Stimulated activated CD8-positive, alpha-beta memory T cell treated with anti-CD3 and anti-CD28 coated beads, Interleukin-4, amount 100 ng/mL, for 48 hours (primary cell): ENCODE measurements around the gene KIF13A.
"Not testable (repeated sequence)": the region's sequence is repeated elsewhere in the genome, so short reads cannot be mapped to it uniquely, and the experiment has no call there.

Source experiments
- DNase-seq: peaks from one replicate; pipeline ENCODE4 v3.0.0-alpha.2; 2020

The KIF13A gene

DNA sequence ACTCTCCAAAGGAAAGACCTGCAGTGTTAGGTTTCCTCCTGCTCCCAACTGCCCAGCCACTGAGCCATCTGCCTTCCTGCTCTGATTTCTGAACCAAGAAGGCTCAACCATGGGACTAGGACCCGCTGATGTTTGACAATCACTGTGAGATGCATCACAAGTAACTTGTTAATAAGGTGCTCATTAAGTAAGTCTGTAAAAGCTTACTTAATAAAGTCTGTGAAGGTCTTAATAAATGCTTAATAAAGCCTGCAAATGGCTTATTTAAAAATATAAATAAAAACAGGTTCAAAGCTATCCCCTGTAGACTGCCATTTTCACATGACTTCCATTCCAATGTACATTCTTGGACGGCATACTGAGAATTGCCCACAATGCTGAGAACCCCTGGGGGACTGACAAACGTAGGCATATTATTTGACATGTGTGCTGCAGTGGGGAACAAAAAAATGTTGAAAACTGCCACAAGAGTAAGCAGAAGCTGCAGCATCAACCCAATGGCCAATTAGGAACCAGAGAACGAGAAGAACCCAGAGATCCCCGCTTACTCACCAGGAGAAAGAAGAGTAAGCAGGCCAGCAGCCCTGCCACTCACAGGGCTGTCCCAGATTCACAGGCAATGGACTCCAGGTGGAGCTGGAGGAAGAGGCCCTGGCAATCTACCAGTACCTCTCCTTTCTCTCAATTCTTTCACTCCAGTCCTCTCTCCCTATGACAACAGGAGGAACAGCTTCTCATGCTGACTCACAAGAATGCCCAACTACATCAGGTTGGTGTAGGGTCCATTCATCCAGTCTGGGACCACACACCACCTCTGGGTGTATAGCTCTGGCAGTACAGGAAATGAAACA lies 19.5 kb downstream of the KIF13A start:
- DNase-seq = no peak

DNA sequence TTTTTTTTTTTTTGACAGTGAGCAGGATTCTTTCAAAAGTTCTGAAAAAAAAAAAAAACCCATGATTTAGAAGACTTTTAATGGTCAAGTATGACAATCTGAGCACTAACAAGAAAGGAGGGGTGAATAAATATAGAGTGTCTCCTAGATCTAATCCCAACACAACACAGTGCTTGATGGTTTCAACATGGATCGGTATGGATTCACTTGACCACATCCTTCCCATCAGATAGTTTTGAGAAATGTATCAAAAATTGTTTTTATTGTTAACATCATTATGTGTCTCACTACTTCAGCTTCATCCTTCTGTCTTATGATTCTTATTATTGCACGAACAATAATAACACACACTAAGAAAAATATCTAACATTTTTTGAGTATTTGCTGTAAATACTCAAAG lies 21.0 kb downstream of the KIF13A start:
- no peak for DNase-seq

DNA sequence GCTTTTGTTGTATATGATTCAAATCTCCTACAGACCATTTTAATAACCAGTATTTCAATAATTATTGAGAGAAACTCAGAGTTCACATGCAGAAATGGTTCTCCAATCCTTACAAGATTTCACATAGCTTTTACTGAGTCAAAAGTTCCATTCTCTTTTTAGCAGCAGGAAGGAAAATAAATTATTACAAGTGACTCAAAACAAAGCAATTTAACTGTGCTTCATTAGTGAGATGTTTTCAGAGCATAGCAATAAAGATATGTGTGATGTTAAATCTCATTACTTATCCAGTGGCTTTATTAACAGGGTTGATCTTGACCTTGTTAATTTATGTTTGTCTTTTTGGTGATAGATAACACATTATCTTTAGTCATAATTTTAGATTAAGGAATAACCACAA lies 22.0 kb downstream of the KIF13A start:
- no peak for DNase-seq

DNA sequence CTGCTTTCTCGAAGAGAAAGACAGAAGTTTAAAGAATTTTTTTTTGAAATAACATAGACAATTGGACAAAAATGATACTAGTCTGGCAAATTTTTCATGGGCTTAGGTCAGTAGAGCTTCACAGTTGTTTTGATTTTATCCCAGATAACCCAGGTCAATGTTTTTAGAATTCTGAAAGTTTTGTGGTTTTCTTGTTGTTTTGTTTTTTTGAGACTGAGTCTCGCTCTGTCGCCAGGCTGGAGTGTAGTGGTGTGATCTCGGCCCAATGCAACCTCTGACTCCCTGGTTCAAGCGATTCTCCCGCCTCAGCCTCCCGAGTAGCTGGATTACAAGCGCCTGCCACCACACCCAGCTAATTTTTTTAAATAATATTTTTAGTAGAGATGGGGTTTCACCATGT lies 22.8 kb downstream of the KIF13A start:
- DNase-seq = no peak

DNA sequence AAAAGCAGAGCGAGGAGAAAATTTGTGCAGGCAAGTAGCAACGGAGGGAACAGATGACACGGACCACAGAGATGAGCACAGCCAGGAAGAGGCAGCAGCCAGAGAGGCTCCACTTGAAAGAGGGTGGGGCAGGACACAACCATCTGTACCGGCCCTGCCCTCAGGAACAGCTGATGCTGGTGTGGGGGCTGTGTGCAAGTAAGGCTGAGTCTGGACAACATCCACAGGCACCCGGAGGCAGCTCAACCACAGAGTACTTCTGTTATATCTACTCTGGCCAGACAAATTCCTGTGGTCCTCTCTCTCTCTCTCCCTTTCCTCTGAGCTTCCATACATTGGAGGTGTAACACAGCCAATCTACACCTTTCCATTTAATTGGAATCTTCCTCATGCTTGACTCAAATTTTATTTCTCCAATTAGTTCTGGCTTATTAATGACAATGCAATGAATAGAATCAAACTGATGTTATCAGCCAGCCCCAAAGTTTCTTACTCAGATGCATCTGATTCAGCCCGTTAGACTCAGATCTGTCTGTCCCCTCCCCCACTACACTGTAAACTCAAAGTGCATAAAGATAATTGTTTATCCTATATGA lies 24.9 kb downstream of the KIF13A start:
- no peak for DNase-seq

DNA sequence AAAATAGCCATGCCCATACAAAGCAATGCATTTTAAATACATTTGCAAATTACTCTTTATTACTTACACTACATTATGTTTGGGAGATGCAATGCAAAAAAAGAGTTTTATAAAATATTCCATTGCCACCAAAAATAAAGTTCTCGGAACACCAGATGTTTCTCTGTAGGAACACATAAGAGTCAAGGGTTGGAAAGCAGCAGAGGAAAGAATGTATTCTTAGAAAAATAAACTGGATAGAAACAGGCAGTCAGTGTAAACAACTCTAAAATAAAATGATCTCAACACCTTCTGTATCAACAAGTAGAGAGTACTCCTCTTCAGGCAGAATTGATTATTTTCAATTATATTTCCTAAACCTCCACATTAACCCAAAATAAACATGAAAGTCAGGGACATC lies 28.1 kb downstream of the KIF13A start:
- DNase-seq = no peak

DNA sequence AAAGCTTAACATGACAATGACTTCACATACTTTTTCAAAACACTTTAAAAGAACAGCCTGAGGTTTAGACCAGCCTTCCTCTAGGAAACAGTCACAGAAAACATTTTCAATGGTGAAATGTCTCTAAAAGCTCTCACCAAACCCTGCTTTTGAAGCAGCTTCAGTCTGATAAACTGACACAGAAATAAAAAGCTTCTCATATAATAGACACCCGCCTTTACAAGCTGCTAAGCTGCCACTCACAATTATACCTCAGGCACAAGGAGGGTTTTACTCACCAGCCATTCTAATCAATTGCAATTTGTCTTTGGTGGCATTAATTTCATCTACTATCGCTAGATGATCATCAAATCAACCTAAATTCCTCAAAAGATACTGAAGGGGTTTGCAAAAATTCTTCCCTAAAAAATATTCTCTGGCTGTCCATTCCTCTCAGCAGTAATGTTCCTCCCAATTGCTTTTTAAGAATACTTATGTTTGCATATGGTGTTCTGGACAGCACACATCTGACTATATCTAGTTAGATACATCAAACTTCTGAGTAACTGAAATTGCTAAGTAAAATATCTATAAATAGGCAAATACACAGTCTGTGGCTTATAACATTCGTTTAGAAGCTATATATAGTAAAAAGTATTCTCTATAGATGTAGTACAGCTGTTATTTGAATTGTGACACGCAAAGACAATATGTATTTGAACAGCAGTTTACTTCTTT lies 29.4 kb downstream of the KIF13A start:
- DNase-seq = no peak

DNA sequence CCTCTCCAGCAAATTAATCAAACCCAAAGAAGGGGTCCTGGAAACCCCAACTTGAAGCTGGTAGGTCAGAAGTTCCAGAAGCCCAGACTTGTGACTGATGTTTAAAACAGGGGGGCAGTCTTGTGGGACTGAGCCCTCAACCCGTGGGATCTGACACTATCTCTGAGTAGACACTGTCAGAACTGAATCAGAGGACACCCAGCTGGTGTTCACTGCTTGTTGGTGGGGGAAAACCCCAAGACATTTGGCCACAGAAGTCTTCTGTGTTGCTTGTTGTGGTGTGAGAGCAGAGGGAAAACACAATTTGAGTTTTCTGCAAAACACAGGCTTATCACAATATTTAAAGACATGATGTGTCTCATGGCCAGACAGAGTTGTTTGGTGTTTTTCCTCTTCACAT lies 29.9 kb downstream of the KIF13A start:
- DNase-seq = no peak

DNA sequence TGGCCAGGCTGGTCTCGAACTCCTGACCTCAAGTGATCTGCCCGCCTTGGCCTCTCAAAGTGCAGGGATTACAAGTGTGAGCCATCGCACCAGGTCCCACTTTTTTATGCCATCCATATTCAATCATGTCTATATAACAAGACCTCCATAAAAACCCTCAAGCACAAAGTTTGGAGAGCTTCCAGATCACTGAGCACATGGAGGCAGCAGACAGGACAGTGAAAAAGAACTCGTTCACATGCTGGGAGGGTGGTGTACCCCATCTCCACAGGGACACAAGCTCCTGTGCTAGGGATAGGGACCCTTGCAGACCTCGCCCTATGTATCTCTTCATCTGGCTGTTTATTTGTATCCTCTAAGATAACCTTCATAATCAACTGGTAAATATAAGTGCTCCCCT lies 30.3 kb downstream of the KIF13A start:
- DNase-seq = no peak

DNA sequence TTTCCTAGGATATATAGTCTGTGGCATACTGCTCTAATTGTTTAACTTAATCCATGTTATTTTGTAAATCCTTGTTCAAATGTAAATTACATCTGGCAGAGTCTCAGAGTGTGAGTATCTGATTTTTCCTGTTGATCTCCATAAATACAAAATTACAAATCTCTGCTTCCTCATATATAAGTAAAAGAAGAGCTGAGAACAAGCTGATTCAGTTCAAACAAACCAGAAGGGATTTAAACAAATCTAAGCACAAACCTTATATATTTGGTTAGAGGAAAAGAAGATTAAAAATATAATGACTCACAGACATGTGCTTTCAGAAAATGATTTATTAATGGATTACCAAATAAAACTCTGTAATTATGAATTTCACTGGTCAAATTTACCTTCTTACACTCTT lies 37.3 kb downstream of the KIF13A start:
- no peak for DNase-seq

DNA sequence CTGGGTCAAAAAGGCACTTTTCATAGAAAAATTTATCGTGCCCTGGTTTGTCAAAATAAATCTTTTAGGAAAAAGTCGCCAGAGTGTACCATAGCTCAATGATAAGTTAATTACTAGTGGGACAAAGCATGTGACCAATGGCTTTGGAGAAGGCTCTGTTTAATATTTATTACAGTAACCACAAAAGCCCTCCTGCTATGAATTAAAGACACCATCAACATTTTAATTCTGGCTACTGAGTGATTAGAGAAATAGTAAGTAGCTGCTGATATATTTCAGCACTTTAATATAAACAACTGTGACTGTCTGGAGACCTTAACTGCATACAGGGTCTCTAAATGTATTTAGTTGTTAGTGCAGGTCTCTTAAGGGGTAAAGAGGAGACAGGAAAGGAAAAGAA lies 38.3 kb downstream of the KIF13A start:
- DNase-seq = no peak

DNA sequence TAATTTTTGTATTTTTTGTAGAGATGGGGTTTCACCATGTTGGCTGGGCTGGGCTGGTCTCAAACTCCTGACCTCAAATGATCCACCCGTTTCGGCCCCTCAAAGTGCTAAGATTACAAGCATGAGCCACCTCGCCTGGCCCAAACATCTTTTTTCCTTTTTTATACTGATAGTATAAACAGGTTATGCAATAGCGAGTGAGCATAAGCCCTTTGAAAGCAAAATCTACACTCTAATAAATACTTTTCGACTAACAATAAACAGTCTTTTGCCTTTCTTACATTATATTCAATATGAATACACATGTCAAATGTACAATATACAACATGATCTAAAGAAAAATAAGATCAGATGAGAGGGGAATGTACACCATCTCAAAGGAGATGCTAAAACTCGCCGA lies 38.7 kb downstream of the KIF13A start:
- DNase-seq = no peak

DNA sequence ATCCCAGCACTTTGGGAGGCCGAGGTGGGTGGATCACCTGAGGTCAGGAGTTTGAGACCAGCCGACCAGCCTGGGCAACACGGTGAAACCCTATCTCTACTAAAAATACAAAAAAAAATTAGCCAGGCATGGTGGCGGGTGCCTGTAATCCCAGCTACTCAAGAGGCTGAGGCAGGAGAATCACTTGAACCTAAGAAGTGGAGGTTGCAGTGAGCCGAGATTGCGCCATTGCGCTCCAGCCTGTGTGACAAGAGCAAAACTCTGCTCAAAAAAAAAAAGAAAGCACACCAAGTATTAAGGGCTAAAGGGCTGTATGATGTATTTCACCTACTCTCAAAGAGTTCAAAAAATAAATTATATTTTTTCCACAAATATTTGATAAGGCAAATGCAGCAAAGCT lies 39.9 kb downstream of the KIF13A start:
- not testable (repeated sequence) for DNase-seq

DNA sequence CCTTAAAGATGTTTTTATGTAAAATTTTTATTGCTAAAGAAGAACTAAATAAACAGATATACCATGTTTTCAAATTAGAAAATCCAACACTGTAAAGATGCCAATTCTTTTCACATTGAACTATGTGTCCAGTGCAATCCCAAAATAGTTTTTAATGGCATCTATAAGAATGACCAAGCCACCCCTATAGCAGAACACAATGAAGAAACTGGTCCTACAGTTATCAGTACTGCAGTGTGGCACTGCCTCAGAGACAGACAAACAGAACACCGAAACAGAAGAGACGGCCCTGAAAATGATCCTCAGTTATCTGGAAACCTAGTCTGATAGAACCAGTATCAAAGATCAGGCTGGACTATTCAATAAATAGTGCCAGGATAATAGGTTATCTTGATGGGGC lies 41.9 kb downstream of the KIF13A start:
- DNase-seq = no peak

DNA sequence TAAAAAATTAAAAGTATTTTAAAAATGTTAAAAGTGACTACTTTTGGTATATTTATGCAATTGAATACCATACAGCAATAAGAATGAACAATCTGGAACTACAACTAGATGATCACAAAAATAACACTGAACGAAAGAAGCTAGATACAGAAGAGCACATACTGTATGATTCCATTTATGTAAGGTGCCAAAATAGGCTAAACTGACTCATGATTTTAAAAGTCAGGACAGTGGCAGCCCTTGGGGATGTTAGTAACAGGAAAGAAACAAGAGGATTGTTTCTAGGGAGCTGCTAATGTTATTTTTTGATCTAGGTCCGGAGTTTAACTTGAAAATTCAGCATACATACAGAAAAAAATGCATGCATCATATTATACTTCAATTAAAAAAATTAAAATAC lies 42.3 kb downstream of the KIF13A start:
- DNase-seq = no peak

DNA sequence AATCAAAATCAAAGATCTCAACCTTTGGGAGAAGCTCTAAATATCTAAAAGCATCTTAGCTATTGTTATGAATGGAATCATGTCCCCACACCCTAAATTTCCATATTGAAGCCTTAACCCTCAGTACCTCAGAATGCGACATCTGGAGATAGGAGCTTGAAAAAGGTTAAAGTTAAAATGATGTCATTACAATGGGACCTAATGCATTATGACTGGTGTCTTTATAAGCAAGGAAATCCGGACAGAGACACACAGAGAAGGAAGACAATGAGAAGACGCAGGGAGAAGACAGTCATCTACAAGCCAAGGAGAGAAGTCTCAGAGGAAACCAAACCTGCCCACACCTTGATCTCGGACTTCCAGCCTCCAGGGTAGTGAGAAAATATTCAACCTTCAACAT lies 46.1 kb downstream of the KIF13A start:
- DNase-seq = no peak

DNA sequence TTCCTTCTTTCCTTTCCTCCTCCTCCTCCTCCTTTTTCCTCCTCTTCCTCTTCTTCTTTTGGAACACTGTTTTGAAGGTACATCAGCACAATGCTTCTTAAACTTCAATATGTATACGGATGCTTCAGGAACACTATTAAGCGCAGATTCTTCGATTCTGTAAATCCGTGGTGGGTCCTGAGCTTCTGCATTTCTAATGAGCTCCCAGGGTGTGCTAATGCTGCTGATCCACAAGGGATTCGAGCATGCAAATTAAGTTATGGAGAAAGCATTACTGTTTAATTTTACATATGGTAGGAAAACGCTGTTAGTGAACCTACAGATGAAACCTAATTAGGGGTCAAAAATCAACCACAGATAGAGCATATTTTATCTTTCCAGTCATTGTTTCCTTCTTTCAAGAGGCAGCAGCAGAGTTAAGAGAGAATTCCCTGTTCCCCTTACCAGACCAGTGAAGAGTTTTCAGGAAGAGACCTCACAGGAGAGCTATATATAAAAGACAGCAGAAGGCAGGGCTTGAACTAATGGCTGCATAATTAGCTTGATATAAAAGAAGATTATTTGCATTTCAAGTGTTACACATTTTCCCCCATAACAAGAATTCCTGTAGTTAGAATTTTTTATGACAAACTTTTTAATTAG lies 47.2 kb downstream of the KIF13A start:
- DNase-seq = no peak

DNA sequence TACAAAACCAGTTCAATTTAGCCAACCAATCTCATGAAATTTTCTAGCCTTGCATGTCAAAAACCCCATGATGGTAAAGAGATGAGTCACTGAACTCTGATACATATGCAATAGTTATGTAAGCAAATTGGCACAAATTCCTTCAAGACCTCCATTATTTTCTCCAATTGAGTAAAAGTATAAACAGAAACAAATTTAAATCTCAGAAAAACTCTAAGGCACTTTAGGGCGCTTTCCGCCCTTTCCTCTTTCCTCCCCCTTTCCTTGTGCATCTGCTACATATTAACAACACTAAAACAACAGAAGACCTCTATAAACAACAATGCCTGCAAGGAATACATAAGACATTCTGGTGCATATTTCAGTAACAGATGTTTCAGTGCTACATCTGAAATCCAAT lies 48.5 kb downstream of the KIF13A start:
- DNase-seq = no peak

DNA sequence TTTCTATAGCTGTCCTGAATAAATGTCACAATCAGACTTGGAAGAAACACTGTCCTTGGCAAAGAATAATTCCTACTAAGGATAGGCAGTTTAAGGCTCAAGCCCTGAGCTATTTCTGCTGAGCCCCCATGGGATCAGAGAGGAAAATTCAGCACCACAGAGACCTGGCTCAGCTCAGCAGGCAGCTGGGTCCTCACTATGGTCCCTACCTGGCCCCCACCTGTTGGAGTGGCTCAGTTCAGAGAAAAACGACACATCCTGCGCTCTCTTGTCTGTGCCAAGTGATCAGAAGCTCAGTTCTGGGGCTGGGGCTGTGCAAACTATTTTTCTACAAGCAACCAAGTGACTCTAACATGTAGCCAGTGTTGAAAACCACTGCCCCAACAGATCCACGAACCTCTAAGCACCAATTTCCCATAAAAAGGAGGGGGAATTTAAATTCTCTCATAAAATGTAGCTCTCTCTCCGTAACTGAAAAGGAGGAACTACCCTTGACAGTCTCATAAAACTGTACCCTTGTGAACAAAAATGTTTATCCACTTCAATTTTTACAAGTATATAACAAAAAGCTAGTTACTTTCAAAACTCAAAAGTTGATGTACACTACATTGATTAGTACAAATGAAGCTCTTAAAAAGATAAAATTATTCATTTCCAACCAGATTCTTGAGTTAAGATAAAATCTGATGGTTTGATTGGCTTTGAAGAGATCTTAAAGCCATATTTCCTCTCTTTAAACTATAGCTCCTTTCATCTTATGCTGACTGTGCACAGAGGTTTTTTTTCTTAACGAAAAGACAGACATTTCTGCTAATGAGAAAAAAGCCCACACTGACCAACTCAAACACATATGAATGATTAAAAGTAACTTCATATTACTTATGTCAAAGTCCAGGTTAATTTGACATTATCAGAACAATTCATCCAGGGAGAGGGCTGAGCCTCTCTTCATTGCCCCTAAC lies 52.0 kb downstream of the KIF13A start:
- no peak for DNase-seq

DNA sequence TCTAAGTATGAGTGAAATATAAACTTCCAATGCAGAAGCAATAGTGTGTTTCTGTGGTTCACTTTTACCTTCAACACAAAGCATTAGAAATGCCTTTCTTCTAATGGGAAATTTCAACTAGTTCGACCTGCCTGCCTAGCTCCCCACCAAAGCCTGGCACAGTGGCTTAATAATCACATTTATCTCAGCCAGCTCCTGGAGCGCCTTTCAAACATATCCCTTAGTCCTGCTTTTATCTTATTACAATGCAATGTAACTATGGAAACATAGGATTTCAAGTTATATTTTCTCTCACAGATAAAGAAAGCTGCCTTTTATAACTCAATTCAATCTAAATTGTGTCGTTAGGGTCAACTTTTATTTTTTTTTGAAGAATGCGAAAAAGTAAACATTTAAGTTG lies 53.7 kb downstream of the KIF13A start:
- no peak for DNase-seq

DNA sequence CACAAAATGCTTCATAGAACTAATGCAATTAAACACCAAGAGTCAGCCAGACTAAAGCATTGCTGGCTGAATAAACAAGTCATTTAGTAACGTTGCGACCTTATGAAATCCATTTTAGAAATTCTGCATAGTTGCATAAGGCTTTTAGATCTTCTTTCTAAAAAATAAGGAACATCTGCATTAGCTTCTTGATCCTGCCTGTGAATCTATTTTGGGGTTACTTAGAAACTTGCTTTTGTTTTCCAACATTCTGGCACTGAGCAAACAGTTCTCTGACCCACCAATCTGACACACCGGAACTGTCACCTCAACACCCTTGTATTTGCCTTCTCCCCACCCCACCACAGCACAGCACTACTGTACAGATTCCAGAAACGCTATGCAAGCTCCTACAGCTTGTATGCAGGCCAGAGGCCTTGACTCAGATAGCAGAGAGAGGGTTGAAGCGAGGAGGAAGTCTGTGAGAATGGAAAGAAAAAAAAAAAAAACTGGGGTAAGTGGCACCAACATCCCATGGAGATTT lies 55.0 kb downstream of the KIF13A start:
- no peak for DNase-seq

DNA sequence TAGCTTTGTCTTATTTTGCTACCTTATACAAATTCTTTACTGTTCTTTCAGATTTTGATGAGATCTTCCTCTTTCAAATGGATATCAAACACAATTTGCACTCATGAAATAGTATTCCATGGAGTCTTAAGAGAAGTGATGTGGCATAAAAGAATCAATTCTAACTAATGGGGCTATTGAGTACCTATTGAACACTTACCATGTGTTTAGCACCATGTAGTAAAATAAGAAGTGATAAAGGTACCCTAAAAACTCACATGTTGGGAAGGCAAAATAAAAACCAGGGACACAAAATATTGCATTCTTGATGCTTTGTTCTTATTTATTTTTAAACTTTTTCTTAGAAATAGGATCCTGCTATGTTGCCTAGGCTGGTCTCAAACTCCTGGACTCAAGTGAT lies 56.2 kb downstream of the KIF13A start:
- no peak for DNase-seq
